ENCODE results near the gene ITGB8.

The ITGB8 gene

DNA sequence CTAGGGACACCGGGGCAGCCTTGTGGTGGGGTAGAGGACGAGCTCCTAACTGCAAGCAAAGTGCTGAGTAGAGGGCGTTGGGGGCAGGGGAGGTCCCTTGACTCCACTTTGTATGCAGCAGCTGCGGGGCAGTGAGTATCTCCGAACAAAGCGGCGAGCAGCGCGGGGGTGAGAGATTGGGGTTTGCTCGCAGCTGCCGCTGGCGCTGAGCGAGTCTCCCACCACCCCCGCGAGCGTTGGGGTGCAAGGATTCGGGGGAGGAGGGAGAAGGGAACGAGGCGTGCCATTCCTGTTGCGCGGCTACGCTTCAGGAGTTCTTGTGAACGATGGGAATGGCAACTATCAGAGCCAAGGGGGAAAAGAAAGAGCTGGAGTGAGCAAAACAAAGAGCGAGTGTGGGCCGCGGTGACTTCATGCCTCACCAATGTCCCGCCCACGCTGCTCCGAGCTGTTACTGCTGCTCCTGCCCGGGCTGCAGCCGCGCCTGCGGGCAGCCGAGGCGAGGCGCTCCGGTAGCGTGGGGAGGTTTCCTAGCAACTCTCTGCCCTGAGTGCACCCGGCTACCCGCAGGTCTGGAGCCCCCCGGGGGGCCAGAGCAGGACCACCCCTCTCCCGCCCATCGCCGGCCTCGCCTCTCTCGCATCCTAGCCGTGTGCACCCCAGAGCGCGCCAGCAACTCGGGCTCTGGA, at the start of gene ITGB8:
TSS of gene ITGB8 (plus strand) at position 662 of the 689 bp plus-strand sequence. CDS start 907 bp downstream, outside the sequence.
- DNase-seq (ENCODE audit: low spot score in 2 of 2), result peak; percentile 51 to 76

DNA sequence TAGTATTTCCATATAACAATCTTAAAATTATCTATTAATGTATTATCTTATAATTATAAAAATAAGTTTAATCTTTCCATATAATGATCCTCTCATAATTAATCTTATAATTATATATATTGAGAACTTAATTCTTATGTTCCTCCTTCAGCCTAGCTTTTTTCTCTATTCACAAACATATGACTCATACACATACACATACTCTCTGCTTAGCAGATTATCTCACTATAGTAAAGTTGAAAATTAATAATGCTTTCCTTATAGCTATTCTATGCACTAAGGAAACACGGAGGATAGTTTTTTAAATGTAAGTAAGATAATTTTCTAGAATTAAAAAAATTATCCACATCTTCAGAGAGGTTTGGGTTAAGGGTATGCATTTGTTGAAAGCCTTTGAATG, 47.7 kb upstream of the ITGB8 start:
- Mint-ChIP-seq H3K36me3 (no peaks in the 10 kb centered on the region), H3K4me1 (peaks cover 7% of the 10 kb centered on the region), H3K9me3 (peaks cover 4% of the 10 kb centered on the region), H3K27ac (no peak overlapping the region), H3K4me3 (no peak overlapping the region)
- DNase-seq (ENCODE audit: low spot score in 2 of 2) (no peak), ATAC-seq (no peak)

More for the DNA sequence above, at the start of gene ITGB8:
- Mint-ChIP-seq H3K9me3 (no peaks in the 10 kb centered on the region), H3K36me3 (no peaks in the 10 kb centered on the region), H3K27ac (peak within 1 kb of the TSS; percentile 26), H3K4me1 (peaks cover 17% of the 10 kb centered on the region), H3K4me3 (peak within 1 kb of the TSS; percentile 81)
- peak; percentile 90 for ATAC-seq

DNA sequence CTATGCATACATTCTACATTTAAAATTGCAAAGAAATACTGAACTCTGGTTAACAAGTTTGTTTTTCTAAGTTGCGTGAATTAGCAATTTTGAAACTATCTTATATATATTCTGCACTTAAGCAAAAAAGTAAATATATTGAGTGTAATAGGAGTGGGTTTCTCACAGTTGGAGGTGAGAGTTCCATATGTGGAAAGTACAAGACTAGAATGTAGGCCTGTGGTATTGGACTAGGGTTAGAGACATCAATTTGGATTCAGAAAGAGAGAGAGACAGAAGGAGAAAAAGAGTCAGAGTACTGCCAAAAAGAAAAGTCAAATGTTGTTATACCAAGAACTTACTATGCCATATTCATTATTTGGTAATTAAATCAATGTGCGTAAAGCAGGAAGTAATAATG, 47.3 kb upstream of the ITGB8 start:
- Mint-ChIP-seq H3K27ac (no peak overlapping the region), H3K4me3 (no peak overlapping the region), H3K9me3 (peaks cover 4% of the 10 kb centered on the region), H3K4me1 (peaks cover 7% of the 10 kb centered on the region), H3K36me3 (no peaks in the 10 kb centered on the region)
- DNase-seq (ENCODE audit: low spot score in 2 of 2) (no peak), ATAC-seq (no peak)

DNA sequence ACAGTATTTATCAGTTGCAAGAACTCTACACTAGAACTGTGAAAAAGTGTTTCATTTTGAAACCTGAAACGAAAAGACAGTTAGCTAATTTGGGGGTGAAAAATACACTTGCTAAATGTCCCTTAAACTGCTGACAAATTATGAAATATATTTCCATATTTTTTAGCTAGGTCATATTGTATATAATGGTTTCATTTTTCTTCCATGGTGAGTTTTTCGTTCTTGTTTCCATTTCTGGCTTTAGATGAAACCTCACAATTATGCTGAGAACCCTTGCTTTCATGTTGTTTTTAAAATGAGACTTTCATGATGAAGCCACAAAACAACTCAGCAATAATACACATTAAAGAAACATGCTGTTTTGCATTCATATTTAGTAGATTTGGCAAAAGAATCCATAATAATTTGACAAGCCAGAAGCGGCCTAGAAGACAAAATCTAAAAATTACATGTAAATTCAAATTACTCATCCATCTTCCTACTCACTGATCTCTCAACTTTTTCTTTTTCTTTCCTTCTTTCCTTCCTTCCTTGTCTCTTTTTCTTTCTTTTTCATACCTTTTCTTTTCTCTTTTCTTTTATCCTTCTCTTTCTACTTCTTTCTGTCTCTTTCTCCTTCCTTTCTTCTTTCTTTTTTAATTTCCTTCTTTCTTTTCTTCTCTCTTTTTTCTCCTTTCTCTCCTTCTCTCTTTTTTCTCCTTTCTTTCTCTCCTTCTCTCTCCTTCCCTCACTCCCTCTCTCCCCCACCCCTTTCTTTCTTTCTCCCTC, 46.5 kb upstream of the ITGB8 start:
- peak overlapping the region; percentile 38 for H3K4me3 Mint-ChIP-seq
- ATAC-seq (no peak), DNase-seq (ENCODE audit: low spot score in 2 of 2) (no peak)
- H3K27ac Mint-ChIP-seq, result peak overlapping the region; percentile 69
- peaks cover 7% of the 10 kb centered on the region for H3K9me3 Mint-ChIP-seq
- H3K4me1 Mint-ChIP-seq, result peaks cover 7% of the 10 kb centered on the region
- no peaks in the 10 kb centered on the region for H3K36me3 Mint-ChIP-seq

DNA sequence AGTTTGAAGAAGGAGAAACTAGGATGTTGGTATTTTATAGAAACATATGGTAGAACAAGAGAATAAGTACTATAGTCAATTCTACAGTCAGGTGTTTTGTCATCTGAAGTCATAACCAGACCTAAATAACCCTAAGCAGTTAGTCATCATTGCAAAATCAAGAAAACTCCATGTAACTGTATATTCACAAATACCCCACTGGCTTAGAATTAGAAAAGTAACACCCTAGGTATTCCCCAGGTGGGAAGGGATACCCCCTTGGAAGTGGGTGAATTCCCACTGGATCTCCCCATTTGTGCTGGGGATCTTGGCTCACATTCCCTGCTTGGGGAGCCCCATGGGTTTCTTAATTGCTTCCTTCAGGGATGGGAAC, 45.9 kb upstream of the ITGB8 start:
- no peaks in the 10 kb centered on the region for H3K36me3 Mint-ChIP-seq

GRCh38 chr7:20287317-20287716, 43.4 kb upstream of the ITGB8 start:
- H3K9me3 Mint-ChIP-seq, result peaks cover 7% of the 10 kb centered on the region
- H3K4me3 Mint-ChIP-seq, result no peak overlapping the region
- H3K36me3 Mint-ChIP-seq, result no peaks in the 10 kb centered on the region
- no peak overlapping the region for H3K27ac Mint-ChIP-seq
- DNase-seq (ENCODE audit: low spot score in 2 of 2), result no peak
- ATAC-seq, result no peak
- peaks cover 7% of the 10 kb centered on the region for H3K4me1 Mint-ChIP-seq

More for the DNA sequence above, 45.9 kb upstream of the ITGB8 start:
- Mint-ChIP-seq H3K4me3 (peak overlapping the region; percentile 38), H3K4me1 (peaks cover 7% of the 10 kb centered on the region), H3K27ac (peak overlapping the region; percentile 69), H3K9me3 (peaks cover 7% of the 10 kb centered on the region)
- peak; percentile 76 for ATAC-seq
- no peak for DNase-seq (ENCODE audit: low spot score in 2 of 2)

GRCh38 chr7:20288036-20288435, 42.7 kb upstream of the ITGB8 start:
- no peaks in the 10 kb centered on the region for H3K36me3 Mint-ChIP-seq

GRCh38 chr7:20290505-20291111, 40.1 kb upstream of the ITGB8 start:
- H3K27ac Mint-ChIP-seq, result no peak overlapping the region
- H3K36me3 Mint-ChIP-seq, result no peaks in the 10 kb centered on the region
- no peak overlapping the region for H3K4me3 Mint-ChIP-seq
- peaks cover 10% of the 10 kb centered on the region for H3K9me3 Mint-ChIP-seq
- DNase-seq (ENCODE audit: low spot score in 2 of 2) (no peak), ATAC-seq (no peak)
- no peaks in the 10 kb centered on the region for H3K4me1 Mint-ChIP-seq

More at GRCh38 chr7:20288036-20288435, 42.7 kb upstream of the ITGB8 start:
- Mint-ChIP-seq H3K4me3 (no peak overlapping the region), H3K27ac (no peak overlapping the region), H3K4me1 (peaks cover 7% of the 10 kb centered on the region), H3K9me3 (peaks cover 7% of the 10 kb centered on the region)
- no peak for DNase-seq (ENCODE audit: low spot score in 2 of 2)
- no peak for ATAC-seq

DNA sequence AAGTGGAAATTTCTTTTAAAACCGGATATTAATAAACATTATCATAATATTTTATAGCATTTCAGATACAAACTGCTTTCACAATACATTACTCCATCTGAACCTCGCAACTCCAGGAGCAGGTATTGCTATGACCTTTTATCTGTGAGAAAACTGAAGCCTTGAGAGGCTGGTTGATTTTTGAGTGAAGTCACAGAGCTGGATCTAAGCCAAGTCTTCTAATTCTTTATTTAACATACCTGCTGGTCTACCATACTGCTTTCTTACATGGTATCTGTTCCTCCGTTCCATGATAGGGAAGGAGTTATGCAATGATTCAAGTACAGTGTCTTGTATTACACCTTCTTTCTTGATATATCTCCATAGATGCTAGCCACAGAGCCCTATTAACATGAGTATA, 37.4 kb upstream of the ITGB8 start:
- no peak overlapping the region for H3K4me3 Mint-ChIP-seq
- H3K27ac Mint-ChIP-seq, result no peak overlapping the region
- ATAC-seq, result no peak
- H3K36me3 Mint-ChIP-seq, result no peaks in the 10 kb centered on the region
- H3K9me3 Mint-ChIP-seq, result peaks cover 10% of the 10 kb centered on the region
- no peaks in the 10 kb centered on the region for H3K4me1 Mint-ChIP-seq
- no peak for DNase-seq (ENCODE audit: low spot score in 2 of 2)

- peaks cover 6% of the 10 kb centered on the region for H3K4me1 Mint-ChIP-seq
- ATAC-seq (no peak), DNase-seq (ENCODE audit: low spot score in 2 of 2) (no peak)
- no peak overlapping the region for H3K4me3 Mint-ChIP-seq
- H3K36me3 Mint-ChIP-seq, result no peaks in the 10 kb centered on the region
- H3K27ac Mint-ChIP-seq, result no peak overlapping the region
- peaks cover 6% of the 10 kb centered on the region for H3K9me3 Mint-ChIP-seq
Measured at GRCh38 chr7:20296444-20296843, 34.3 kb upstream of the ITGB8 start.

GRCh38 chr7:20296901-20297300, 33.8 kb upstream of the ITGB8 start:
- no peak overlapping the region for H3K27ac Mint-ChIP-seq
- no peaks in the 10 kb centered on the region for H3K36me3 Mint-ChIP-seq
- no peak for ATAC-seq
- H3K9me3 Mint-ChIP-seq, result peaks cover 6% of the 10 kb centered on the region
- DNase-seq (ENCODE audit: low spot score in 2 of 2), result no peak
- no peak overlapping the region for H3K4me3 Mint-ChIP-seq
- H3K4me1 Mint-ChIP-seq, result peaks cover 6% of the 10 kb centered on the region

GRCh38 chr7:20298486-20298901, 32.2 kb upstream of the ITGB8 start:
- DNase-seq (ENCODE audit: low spot score in 2 of 2), result no peak
- H3K9me3 Mint-ChIP-seq, result peaks cover 6% of the 10 kb centered on the region
- no peaks in the 10 kb centered on the region for H3K36me3 Mint-ChIP-seq
- no peak overlapping the region for H3K4me3 Mint-ChIP-seq
- peaks cover 6% of the 10 kb centered on the region for H3K4me1 Mint-ChIP-seq
- ATAC-seq, result no peak
- H3K27ac Mint-ChIP-seq, result no peak overlapping the region

GRCh38 chr7:20299145-20299544, 31.6 kb upstream of the ITGB8 start:
- Mint-ChIP-seq H3K36me3 (no peaks in the 10 kb centered on the region), H3K9me3 (peaks cover 4% of the 10 kb centered on the region), H3K27ac (no peak overlapping the region), H3K4me3 (no peak overlapping the region), H3K4me1 (peaks cover 6% of the 10 kb centered on the region)
- no peak for ATAC-seq
- no peak for DNase-seq (ENCODE audit: low spot score in 2 of 2)

DNA sequence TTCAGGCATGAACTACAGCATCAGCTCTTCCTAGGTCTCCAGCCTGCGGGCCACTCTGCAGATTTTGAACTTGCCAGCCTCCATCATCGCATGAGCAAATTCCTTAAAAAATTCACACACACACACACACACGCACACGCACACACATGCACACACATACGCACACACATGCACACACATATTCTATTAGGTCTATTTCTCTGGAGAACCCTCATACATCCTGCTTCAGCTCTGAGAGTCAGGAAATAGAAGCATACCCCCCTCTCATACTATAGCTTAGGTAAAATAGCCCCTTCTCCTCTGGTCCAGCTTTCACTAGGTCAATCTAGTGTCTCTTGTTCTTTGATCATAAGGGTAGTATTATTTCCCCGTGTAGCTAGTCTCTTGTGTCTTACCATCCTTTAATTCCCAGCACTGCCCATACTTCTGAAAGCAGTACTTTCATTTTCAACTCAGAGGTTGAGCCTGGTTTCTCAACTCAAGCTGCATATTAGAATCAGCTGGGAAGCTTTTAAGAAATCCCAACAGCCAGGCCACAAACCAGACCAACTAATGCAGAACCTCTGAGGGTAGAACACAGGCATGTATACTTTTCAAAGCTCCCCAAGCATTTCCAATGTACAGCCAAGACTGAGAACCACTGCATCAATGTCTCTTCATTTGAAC, 30.9 kb upstream of the ITGB8 start:
- Mint-ChIP-seq H3K27ac (no peak overlapping the region), H3K4me1 (peaks cover 6% of the 10 kb centered on the region), H3K9me3 (peaks cover 2% of the 10 kb centered on the region), H3K36me3 (no peaks in the 10 kb centered on the region), H3K4me3 (no peak overlapping the region)
- DNase-seq (ENCODE audit: low spot score in 2 of 2) (no peak), ATAC-seq (peak; percentile 21)

GRCh38 chr7:20301311-20301939, 29.3 kb upstream of the ITGB8 start:
- Mint-ChIP-seq H3K9me3 (no peaks in the 10 kb centered on the region), H3K27ac (no peak overlapping the region), H3K4me1 (peaks cover 6% of the 10 kb centered on the region), H3K4me3 (no peak overlapping the region), H3K36me3 (no peaks in the 10 kb centered on the region)
- ATAC-seq (peak; percentile 74), DNase-seq (ENCODE audit: low spot score in 2 of 2) (no peak)
